Stomach (tissue), 4 donors: ENCODE data around the gene RICTOR.

Experiments
- EP300 ChIP-seq: sonication (generic); formaldehyde crosslinking; IDR thresholded peaks from one replicate; pipeline ENCODE4 v1.6.1; 2017; ENCODE audit warnings: antibody characterized with exemption
- POLR2A ChIP-seq, 4 donors: fragments of 450-650 bp; IDR thresholded peaks; one replicate each; pipeline ENCODE4 v1.6.1; 2016; ENCODE audit warnings: antibody characterized with exemption in 4 of 4, control low read depth in 2 of 4, mild to moderate bottlenecking in 1 of 4, moderate library complexity in 1 of 4
- POLR2AphosphoS5 ChIP-seq, 3 donors: sonication (generic); formaldehyde crosslinking; IDR thresholded peaks; one replicate each; pipeline ENCODE4 v1.6.1; 2016; ENCODE audit warnings: antibody characterized with exemption in 3 of 3
- TF ChIP-seq, protein P1 (sequence below), 7 experiments: fragments of 450-650 bp in 4 of 7; fragments of 200-600 bp in 3 of 7; sonication (generic) in 3 of 7; IDR thresholded peaks; one replicate each; pipeline ENCODE4 v1.5.1; 2016 to 2019; ENCODE audit warnings: antibody characterized with exemption in 7 of 7, control low read depth in 2 of 7, mild to moderate bottlenecking in 1 of 7

DNA sequence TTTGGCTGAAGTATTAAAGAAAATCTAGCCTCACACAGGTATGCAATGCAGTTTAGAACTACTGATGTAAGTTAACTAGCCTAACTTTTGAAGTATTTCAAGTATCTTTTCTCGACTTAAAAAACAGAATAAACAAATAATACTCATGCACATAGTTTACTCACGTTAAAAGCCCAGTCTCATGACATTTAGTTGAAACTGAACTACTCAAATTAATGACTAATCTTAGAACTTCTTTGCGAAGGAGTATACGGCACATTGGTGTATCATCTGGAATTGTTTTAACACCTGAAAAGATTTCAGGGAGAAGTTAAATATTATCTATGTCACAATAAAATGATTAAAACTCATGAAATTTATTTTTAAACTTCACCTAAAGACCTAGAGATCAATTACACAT, 129.9 kb downstream of the RICTOR start:
- no peak for TF ChIP-seq POLR2A (IDR thresholded peaks at IDR 0.05)
- TF ChIP-seq, protein P1, sequence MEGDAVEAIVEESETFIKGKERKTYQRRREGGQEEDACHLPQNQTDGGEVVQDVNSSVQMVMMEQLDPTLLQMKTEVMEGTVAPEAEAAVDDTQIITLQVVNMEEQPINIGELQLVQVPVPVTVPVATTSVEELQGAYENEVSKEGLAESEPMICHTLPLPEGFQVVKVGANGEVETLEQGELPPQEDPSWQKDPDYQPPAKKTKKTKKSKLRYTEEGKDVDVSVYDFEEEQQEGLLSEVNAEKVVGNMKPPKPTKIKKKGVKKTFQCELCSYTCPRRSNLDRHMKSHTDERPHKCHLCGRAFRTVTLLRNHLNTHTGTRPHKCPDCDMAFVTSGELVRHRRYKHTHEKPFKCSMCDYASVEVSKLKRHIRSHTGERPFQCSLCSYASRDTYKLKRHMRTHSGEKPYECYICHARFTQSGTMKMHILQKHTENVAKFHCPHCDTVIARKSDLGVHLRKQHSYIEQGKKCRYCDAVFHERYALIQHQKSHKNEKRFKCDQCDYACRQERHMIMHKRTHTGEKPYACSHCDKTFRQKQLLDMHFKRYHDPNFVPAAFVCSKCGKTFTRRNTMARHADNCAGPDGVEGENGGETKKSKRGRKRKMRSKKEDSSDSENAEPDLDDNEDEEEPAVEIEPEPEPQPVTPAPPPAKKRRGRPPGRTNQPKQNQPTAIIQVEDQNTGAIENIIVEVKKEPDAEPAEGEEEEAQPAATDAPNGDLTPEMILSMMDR (IDR thresholded peaks at IDR 0.05): no peak
- TF ChIP-seq EP300: no peak
- no peak for TF ChIP-seq POLR2AphosphoS5 (IDR thresholded peaks at IDR 0.05)
